HEK293T (cell line): ENCODE results near the gene USH1C.

Experiments
- BHLHE40 ChIP-seq: fragments of 450-650 bp; IDR thresholded peaks from 2 replicates; pipeline ENCODE4 v1.6.1; 2016; ENCODE audit warnings: mild to moderate bottlenecking, moderate library complexity, borderline replicate concordance
- CTBP1 ChIP-seq: fragments of 450-650 bp; IDR thresholded peaks from 2 replicates; pipeline ENCODE4 v1.6.1; 2016; ENCODE audit warnings: borderline replicate concordance
- FOXA1 ChIP-seq: fragments of 450-650 bp; IDR thresholded peaks from 2 replicates; pipeline ENCODE4 v1.6.1; 2016; ENCODE audit warnings: mild to moderate bottlenecking
- HDGF ChIP-seq: fragments of 450-650 bp; IDR thresholded peaks from 2 replicates; pipeline ENCODE4 v1.6.1; 2017; ENCODE audit warnings: antibody characterized with exemption, borderline replicate concordance
- LEF1 ChIP-seq: fragments of 450-650 bp; IDR thresholded peaks from 2 replicates; pipeline ENCODE4 v1.6.1; 2017; ENCODE audit warnings: mild to moderate bottlenecking, borderline replicate concordance
- ZNF384 ChIP-seq: fragments of 450-650 bp; IDR thresholded peaks from 2 replicates; pipeline ENCODE4 v1.6.1; 2016
- TF ChIP-seq, protein P1 (sequence below): fragments of 450-650 bp; IDR thresholded peaks from 2 replicates; pipeline ENCODE4 v1.6.1; 2016

DNA sequence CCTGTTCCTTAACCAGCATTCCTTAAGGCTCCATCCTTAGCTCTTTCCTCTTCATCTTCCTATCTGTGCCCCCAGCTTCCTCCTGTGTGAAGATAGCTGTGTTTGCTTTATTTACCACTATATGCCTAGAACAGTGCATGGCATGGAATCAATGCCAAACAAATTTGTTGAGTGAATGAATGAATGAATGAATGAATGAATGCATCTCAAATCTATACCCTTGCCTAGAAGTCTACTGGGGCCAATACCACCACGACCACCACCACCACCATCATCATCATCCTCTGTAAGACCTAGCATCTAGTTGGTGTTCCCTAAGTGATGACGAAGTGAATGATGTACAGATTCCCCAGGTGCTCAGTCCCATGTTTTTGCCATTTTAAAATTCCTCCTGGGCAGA is 2.0 kb upstream of the USH1C start:
- TF ChIP-seq ZNF384 (no peak), FOXA1 (no peak), BHLHE40 (no peak), CTBP1 (no peak), LEF1 (no peak), HDGF (no peak)
- TF ChIP-seq, protein P1, sequence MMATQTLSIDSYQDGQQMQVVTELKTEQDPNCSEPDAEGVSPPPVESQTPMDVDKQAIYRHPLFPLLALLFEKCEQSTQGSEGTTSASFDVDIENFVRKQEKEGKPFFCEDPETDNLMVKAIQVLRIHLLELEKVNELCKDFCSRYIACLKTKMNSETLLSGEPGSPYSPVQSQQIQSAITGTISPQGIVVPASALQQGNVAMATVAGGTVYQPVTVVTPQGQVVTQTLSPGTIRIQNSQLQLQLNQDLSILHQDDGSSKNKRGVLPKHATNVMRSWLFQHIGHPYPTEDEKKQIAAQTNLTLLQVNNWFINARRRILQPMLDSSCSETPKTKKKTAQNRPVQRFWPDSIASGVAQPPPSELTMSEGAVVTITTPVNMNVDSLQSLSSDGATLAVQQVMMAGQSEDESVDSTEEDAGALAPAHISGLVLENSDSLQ = no peak
